K562 (cell line): ENCODE data around the gene FAM107B. TPM values are rescaled to one million over a fixed set of nuclear protein-coding genes. Genes with fewer than 3 reads are reported as not detected.

Experiments
- ATAC-seq: fragments of 200-7000 bp; cut with Tn5 transposase; 3 replicates; pipeline ENCODE4 v1.9.1; 2020; ENCODE audit warnings: moderate library complexity
- BruUV-seq: library from RNA; stranded (reverse); fragments of 400-500 nt; replicated peaks from 2 replicates; lab custom pipeline; 2021; lab: Mats Ljungman, UMichigan
- CTCF ChIA-PET: fragments of 300-600 bp; formaldehyde crosslinking; extraction: SDS; loops from one replicate; lab custom pipeline; 2021; ENCODE audit warnings: low intra/inter-chr PET ratio; lab: Yijun Ruan, JAX
- POLR2A ChIA-PET: fragments of 300-600, 350-650 bp; sonication (Branson Sonifier 250); formaldehyde crosslinking; extraction: SDS; loops from one replicate; lab custom pipeline; 2021; ENCODE audit warnings: antibody characterized with exemption, inconsistent platforms; lab: Yijun Ruan, JAX
- DNase-seq, 4 experiments: peaks; one replicate each; pipeline versions ENCODE4 v3.0.0 to v3.0.0-alpha.2; 2011 to 2018; ENCODE audit warnings: low spot score in 3 of 4, mixed read lengths in 3 of 4; ENCODE audit errors: extremely low read depth in 1 of 4
- FAIRE-seq: peaks from 2 replicates; lab custom pipeline; 2011; peaks lifted over from hg19 to GRCh38; lab: Jason Lieb, UNC
- H2AFZ ChIP-seq: 2 replicates; pipeline ENCODE4 v1.6.0; 2011; ENCODE audit warnings: low read depth, low read length, control low read depth, inconsistent platforms
- H3K27ac ChIP-seq: fragments of 200-600 bp; 3 replicates; pipeline ENCODE4 v1.8.0; 2011; ENCODE audit warnings: low read depth, mild to moderate bottlenecking, control low read depth, inconsistent platforms, low read length, moderate library complexity, mixed read lengths; ENCODE audit errors: extremely low read depth
- H3K27me3 ChIP-seq, 2 experiments: fragments of 300-600 bp in 1 of 2; 2 replicates in 1 of 2; 3 replicates in 1 of 2; pipeline versions ENCODE4 v1.6.0 to v1.8.0; 2011; ENCODE audit warnings: inconsistent platforms in 2 of 2, low read length in 2 of 2, mild to moderate bottlenecking in 1 of 2, mixed read lengths in 1 of 2, moderate library complexity in 1 of 2; ENCODE audit not compliant: control insufficient read depth in 2 of 2, insufficient read depth in 2 of 2
- H3K36me3 ChIP-seq: fragments of 300-600 bp; 3 replicates; pipeline ENCODE4 v1.8.0; 2011; ENCODE audit warnings: mild to moderate bottlenecking, low read length, inconsistent platforms; ENCODE audit not compliant: control insufficient read depth, insufficient read depth
- H3K4me1 ChIP-seq, 2 experiments: fragments of 200-600 bp in 1 of 2; replicated peaks in 1 of 2; 2 replicates in 1 of 2; 3 replicates in 1 of 2; pipeline versions ENCODE4 v1.5.1 to v1.8.0; 2011; ENCODE audit warnings: inconsistent platforms in 2 of 2, low read length in 2 of 2, mild to moderate bottlenecking in 1 of 2, mixed read lengths in 1 of 2, moderate library complexity in 1 of 2; ENCODE audit not compliant: control insufficient read depth in 2 of 2, insufficient read depth in 2 of 2
- H3K4me2 ChIP-seq: 2 replicates; pipeline ENCODE4 v1.6.1; 2011; ENCODE audit warnings: low read length, control low read depth, inconsistent platforms, mixed read lengths; ENCODE audit not compliant: insufficient read depth
- H3K4me3 ChIP-seq: fragments of 200-600 bp; sonication (generic), shearing (Covaris generic); 2 replicates; pipeline ENCODE4 v1.5.1; 2016; ENCODE audit warnings: control low read depth, inconsistent platforms
- H3K79me2 ChIP-seq: fragments of 200-600 bp; 3 replicates; pipeline ENCODE4 v1.8.0; 2011; ENCODE audit warnings: low read length, inconsistent platforms; ENCODE audit not compliant: control insufficient read depth, insufficient read depth
- H3K9ac ChIP-seq, 2 experiments: 2 replicates each; pipeline versions ENCODE4 v1.6.0 to v1.6.1; 2011; ENCODE audit warnings: low read depth in 2 of 2, low read length in 2 of 2, control low read depth in 1 of 2, inconsistent platforms in 1 of 2, mild to moderate bottlenecking in 1 of 2, mixed read lengths in 1 of 2; ENCODE audit not compliant: insufficient read depth in 1 of 2
- H3K9me1 ChIP-seq: one replicate; pipeline ENCODE4 v1.6.0; 2011; ENCODE audit warnings: inconsistent platforms, mild to moderate bottlenecking, low read length, moderate library complexity; ENCODE audit not compliant: control insufficient read depth, insufficient read depth
- H3K9me3 ChIP-seq: replicated peaks from 2 replicates; pipeline ENCODE4 v1.5.1; 2011; ENCODE audit warnings: low read depth, low read length, inconsistent platforms; ENCODE audit not compliant: control insufficient read depth, insufficient read depth
- H4K20me1 ChIP-seq: replicated peaks from 2 replicates; pipeline ENCODE4 v1.6.1; 2011; ENCODE audit warnings: low read length, inconsistent platforms, mixed read lengths; ENCODE audit not compliant: control insufficient read depth, insufficient read depth
- FIP1L1 ChIP-seq: fragments of 200-400 bp; formaldehyde crosslinking; IDR thresholded peaks from 2 replicates; pipeline ENCODE4 v1.6.1; 2018; ENCODE audit warnings: mild to moderate bottlenecking, low read depth, low read length; ENCODE audit not compliant: poor library complexity, severe bottlenecking
- FOXJ3 ChIP-seq: sonication (generic); formaldehyde crosslinking; IDR thresholded peaks from 2 replicates; pipeline ENCODE4 v1.4.0; 2020; ENCODE audit warnings: mild to moderate bottlenecking, missing genetic modification reagents
- GATA2 ChIP-seq: sonication (generic); formaldehyde crosslinking; IDR thresholded peaks from 2 replicates; pipeline ENCODE4 v1.4.0; 2020; ENCODE audit warnings: mild to moderate bottlenecking, missing genetic modification reagents
- GTF2E2 ChIP-seq: fragments of 200-800 bp; sonication (Bioruptor generic); IDR thresholded peaks from 2 replicates; pipeline ENCODE4 v1.6.1; 2016; ENCODE audit warnings: missing genetic modification characterization, missing compliant biosample characterization
- HBP1 ChIP-seq: fragments of 450-650 bp; formaldehyde crosslinking; IDR thresholded peaks from 2 replicates; pipeline ENCODE4 v1.4.0; 2022; ENCODE audit warnings: missing genetic modification characterization
- NR4A1 ChIP-seq, 2 experiments: fragments of 250-450 bp in 1 of 2; fragments of 450-650 bp in 1 of 2; sonication (Bioruptor Pico) in 1 of 2; IDR thresholded peaks; 2 replicates each; pipeline versions ENCODE4 v1.4.0 to v1.6.1; 2016 to 2020; ENCODE audit warnings: mild to moderate bottlenecking in 2 of 2, missing compliant biosample characterization in 1 of 2, missing genetic modification characterization in 1 of 2, moderate library complexity in 1 of 2
- RBBP5 ChIP-seq: fragments of 200-600 bp; sonication (generic); IDR thresholded peaks from 2 replicates; pipeline ENCODE4 v1.6.1; 2012; ENCODE audit warnings: borderline replicate concordance, mild to moderate bottlenecking, low read length, control low read depth, inconsistent platforms; ENCODE audit not compliant: insufficient read depth, poor library complexity, severe bottlenecking
- RBM39 ChIP-seq: fragments of 200-400 bp; formaldehyde crosslinking; optimal IDR thresholded peaks from 2 replicates; pipeline ENCODE3; 2018; ENCODE audit warnings: low read depth, low read length
- SPI1 ChIP-seq: IDR thresholded peaks from 2 replicates; pipeline ENCODE4 v1.6.1; 2011; ENCODE audit warnings: low read depth, low read length, control low read depth, borderline replicate concordance
- TFE3 ChIP-seq: fragments of 450-650 bp; formaldehyde crosslinking; IDR thresholded peaks from 2 replicates; pipeline ENCODE4 v1.4.0; 2020; ENCODE audit warnings: mild to moderate bottlenecking, mixed read lengths
- ZC3H4 ChIP-seq: sonication (generic); formaldehyde crosslinking; IDR thresholded peaks from 2 replicates; pipeline ENCODE4 v1.9.0; 2021; ENCODE audit warnings: missing genetic modification reagents, borderline replicate concordance
- ZEB2 ChIP-seq: fragments of 450-650 bp; IDR thresholded peaks from 2 replicates; pipeline ENCODE4 v1.6.1; 2016
- ZNF609 ChIP-seq: sonication (generic); formaldehyde crosslinking; IDR thresholded peaks from 2 replicates; pipeline ENCODE4 v1.8.1; 2023; ENCODE audit warnings: missing genetic modification reagents, mild to moderate bottlenecking, borderline replicate concordance
- WGBS: fragments of 100-300 bp; shearing (Covaris generic); methylation state at CpG from one replicate; pipeline ENCODE4 v1.1.6; 2016; ENCODE audit warnings: low coverage, mixed read lengths; ENCODE audit not compliant: insufficient coverage; ENCODE audit errors: missing lambda C conversion rate; 5-methylcytosine and 5-hydroxymethylcytosine counted together
- in situ Hi-C: fragments of 300-500 bp; cut with MboI; formaldehyde crosslinking; loops from 4 replicates; pipeline ENCODE4 v1.15.0; 2018; ENCODE audit warnings: inconsistent platforms, mixed read lengths
- intact Hi-C: fragments of 100-400 bp; cut with micrococcal nuclease; formaldehyde crosslinking; loops from 2 replicates; pipeline ENCODE4 v1.14.2; 2022
- polyA plus RNA-seq, 8 experiments: library from polyadenylated mRNA; depleted of rRNA in 4 of 8; stranded (reverse) in 5 of 8; unstranded in 3 of 8; fragments of >200 nt; fragmentation: Nextera tagmentation in 2 of 8; fragmentation: Illumina TruSeq in 1 of 8; extraction: Ambion mirVana in 2 of 8; extraction: Trizol in 1 of 8; gene quantifications; 2 replicates each; pipeline versions ENCODE4 v1.2.1 to v1.2.3, GENCODE V29; 2011 to 2014; ENCODE audit warnings: inconsistent platforms in 1 of 8, missing spikeins in 1 of 8
- total RNA-seq, 7 experiments: library from RNA; depleted of rRNA in 6 of 7; stranded (reverse); fragments of >200 nt in 6 of 7; fragmentation: Illumina TruSeq in 2 of 7; extraction: Trizol in 2 of 7; gene quantifications; 2 replicates each; pipeline versions ENCODE4 v1.2.1 to v1.2.3, GENCODE V29; 2011 to 2021; ENCODE audit warnings: low replicate concordance in 1 of 7

Gene FAM107B
- total and polyA plus RNA-seq, 9 of the 15 experiments (the other 6 are each of a cell fraction or from before 2014, with no cell fraction given), result 0.40 to 2.8 (median 1.4) TPM

GRCh38 chr10:14779001-14779651, 4.4 kb upstream of the FAM107B start:
- no peak for DNase-seq
- ATAC-seq, result no peak
- in situ Hi-C loops (no loop called here), intact Hi-C loops (no loop called here)
- H3K4me2 ChIP-seq, result no peak overlapping the region
- H3K4me3 ChIP-seq, result no peak overlapping the region
- H3K9me1 ChIP-seq, result no peaks in the 10 kb centered on the region
- H3K9ac ChIP-seq, result no peak overlapping the region
- TF ChIP-seq FOXJ3 (no peak), GTF2E2 (no peak), RBM39 (no peak), SPI1 (no peak), FIP1L1 (no peak), GATA2 (CRISPR knock-in tag) (no peak), NR4A1 (CRISPR knock-in tag; IDR thresholded peaks at IDR 0.05) (no peak), NR4A1 (tag; IDR thresholded peaks at IDR 0.05) (peak; percentile 63; the same call in 1 of the 2 replicates), TFE3 (CRISPR knock-in tag) (peak; percentile 56), ZNF609 (CRISPR knock-in tag) (no peak), ZEB2 (no peak), ZC3H4 (CRISPR knock-in tag) (no peak), RBBP5 (no peak), HBP1 (no peak)
- no peaks in the 10 kb centered on the region for H3K9me3 ChIP-seq
- POLR2A ChIA-PET, result no interaction called here
- no TSS peak for BruUV-seq
- no peak overlapping the region for H2AFZ ChIP-seq
- H3K4me1 ChIP-seq, result no peaks in the 10 kb centered on the region
- H3K27me3 ChIP-seq, result peaks cover 21 to 23% of the 10 kb centered on the region in 2 experiments
- no peaks in the 10 kb centered on the region for H3K79me2 ChIP-seq
- CTCF ChIA-PET, result no interaction called here
- H3K36me3 ChIP-seq, result no peaks in the 10 kb centered on the region
- no peak overlapping the region for H3K27ac ChIP-seq
- H4K20me1 ChIP-seq, result no peaks in the 10 kb centered on the region; the same call in 1 of the 2 replicates
- 2% methylated on average over 6 of the region's 6 CpGs for WGBS
- no peak for FAIRE-seq
